22Rv1 (cell line): ENCODE measurements around the gene LGALS14.

Experiments used
- CTCF ChIP-seq: fragments of 450-650 bp; IDR thresholded peaks from 2 replicates; pipeline ENCODE4 v1.5.1; 2017; ENCODE audit warnings: mild to moderate bottlenecking
- ZFX ChIP-seq: fragments of 450-650 bp; IDR thresholded peaks from 2 replicates; pipeline ENCODE4 v1.6.1; 2017; ENCODE audit warnings: antibody characterized with exemption, borderline replicate concordance

GRCh38 chr19:39655613-39656012, 48.7 kb upstream of the LGALS14 start, which contains the start of gene LGALS16:
- TF ChIP-seq CTCF = no peak
- no peak for TF ChIP-seq ZFX
